ENCODE measurements around the gene YPEL1. TPM values are rescaled to one million over a fixed set of nuclear protein-coding genes. Genes with fewer than 3 reads are reported as not detected.

YPEL1 gene
- total RNA-seq, 2 experiments from 2014 or later, result 18.2 to 18.8 TPM

GRCh38 chr22:21673534-21674321 is 61.9 kb downstream of the YPEL1 start:
- Histone ChIP-seq H3K4me3 (ENCODE audit: low read depth, low read length, poor library complexity, severe bottlenecking) (no peak overlapping the region), H3K36me3 (ENCODE audit: insufficient read depth, low read length) (peaks cover 82% of the 10 kb centered on the region), H3K79me2 (ENCODE audit: insufficient read depth, low read depth, low read length) (peaks cover 22% of the 10 kb centered on the region; the same call in 1 of the 2 replicates), H3K27ac (ENCODE audit: low read depth, low read length, poor library complexity, severe bottlenecking) (no peak overlapping the region), H3K4me1 (ENCODE audit: insufficient read depth, low read length, poor library complexity, severe bottlenecking) (peaks cover 41% of the 10 kb centered on the region), H3K9me3 (ENCODE audit: low read length) (no peaks in the 10 kb centered on the region), H4K20me1 (ENCODE audit: insufficient read depth, low read length) (no peaks in the 10 kb centered on the region), H3K9me2 (ENCODE audit: insufficient read depth, low read length) (no peaks in the 10 kb centered on the region), H3K4me2 (ENCODE audit: low read length) (no peak overlapping the region), H2AFZ (ENCODE audit: low read length) (no peak overlapping the region)
- ChIA-PET CTCF (ENCODE audit: unreplicated experiment) (no interaction called here), POLR2A (no interaction called here)
- intact Hi-C loops (cut with micrococcal nuclease; ENCODE audit: unreplicated experiment), result no loop called here
- BruUV-seq (replicated peaks), result no TSS peak
- no peak for DNase-seq (ENCODE audit: low spot score)
- TF ChIP-seq EZH2phosphoT487 (IDR thresholded peaks at IDR 0.05; ENCODE audit: borderline replicate concordance, low read depth, low read length), result no peak
- TF ChIP-seq CTCF (conservative IDR thresholded peaks at IDR 0.05; ENCODE audit: low read length), result 0 out of 2 replicates have a peak, but pooled peaks have one; percentile 9

- no peak overlapping the region for H3K4me3 ChIP-seq (ENCODE audit: low read depth, low read length, poor library complexity, severe bottlenecking)
- peaks cover 53% of the 10 kb centered on the region for H3K4me1 ChIP-seq (ENCODE audit: insufficient read depth, low read length, poor library complexity, severe bottlenecking)
- peaks cover 35% of the 10 kb centered on the region for H3K79me2 ChIP-seq (ENCODE audit: insufficient read depth, low read depth, low read length)
- peak overlapping the region; percentile 71 for H3K27ac ChIP-seq (ENCODE audit: low read depth, low read length, poor library complexity, severe bottlenecking)
- intact Hi-C loops (cut with micrococcal nuclease; ENCODE audit: unreplicated experiment), result no loop called here
- CTCF ChIA-PET (ENCODE audit: unreplicated experiment), result no interaction called here
- no peaks in the 10 kb centered on the region for H4K20me1 ChIP-seq (ENCODE audit: insufficient read depth, low read length)
- H3K4me2 ChIP-seq (ENCODE audit: low read length), result peak overlapping the region; percentile 68
- POLR2A ChIA-PET, result interaction anchor here (0.7 kb wide), 1 partner anchor 42 kb away, joined by 3 read pairs; no protein-coding TSS in a partner anchor
- H3K9me2 ChIP-seq (ENCODE audit: insufficient read depth, low read length), result no peaks in the 10 kb centered on the region
- DNase-seq (ENCODE audit: low spot score), result peak; percentile 37
- TF ChIP-seq CTCF (conservative IDR thresholded peaks at IDR 0.05; ENCODE audit: low read length) (peak; percentile 39; the same call in 1 of the 2 replicates), EZH2phosphoT487 (IDR thresholded peaks at IDR 0.05; ENCODE audit: borderline replicate concordance, low read depth, low read length) (no peak)
- H2AFZ ChIP-seq (ENCODE audit: low read length), result no peak overlapping the region
- peaks cover 77% of the 10 kb centered on the region for H3K36me3 ChIP-seq (ENCODE audit: insufficient read depth, low read length)
- no TSS peak for BruUV-seq (replicated peaks)
- no peaks in the 10 kb centered on the region for H3K9me3 ChIP-seq (ENCODE audit: low read length)
These were observed 63.4 kb downstream of the YPEL1 start for GRCh38 chr22:21672107-21672629.

GRCh38 chr22:21669026-21669425 is 66.6 kb downstream of the YPEL1 start:
- H2AFZ ChIP-seq (ENCODE audit: low read length), result no peak overlapping the region
- peak overlapping the region; percentile 71 for H3K27ac ChIP-seq (ENCODE audit: low read depth, low read length, poor library complexity, severe bottlenecking)
- TF ChIP-seq EZH2phosphoT487 (IDR thresholded peaks at IDR 0.05; ENCODE audit: borderline replicate concordance, low read depth, low read length) (no peak), CTCF (conservative IDR thresholded peaks at IDR 0.05; ENCODE audit: low read length) (no peak)
- peak overlapping the region; percentile 24 for H3K4me3 ChIP-seq (ENCODE audit: low read depth, low read length, poor library complexity, severe bottlenecking)
- POLR2A ChIA-PET, result interaction anchor here (0.5 to 1.0 kb wide), 2 partner anchors 29 to 104 kb away, joined by 3 to 5 read pairs; no protein-coding TSS in a partner anchor
- peaks cover 46% of the 10 kb centered on the region for H3K79me2 ChIP-seq (ENCODE audit: insufficient read depth, low read depth, low read length)
- CTCF ChIA-PET (ENCODE audit: unreplicated experiment), result no interaction called here
- no peaks in the 10 kb centered on the region for H3K9me2 ChIP-seq (ENCODE audit: insufficient read depth, low read length)
- H3K36me3 ChIP-seq (ENCODE audit: insufficient read depth, low read length), result peaks cover 50% of the 10 kb centered on the region
- intact Hi-C loops (cut with micrococcal nuclease; ENCODE audit: unreplicated experiment), result loop anchor here (5.0 kb wide), 1 partner anchor 38 kb away; no protein-coding TSS in a partner anchor
- peaks cover 65% of the 10 kb centered on the region for H3K4me1 ChIP-seq (ENCODE audit: insufficient read depth, low read length, poor library complexity, severe bottlenecking)
- H3K9me3 ChIP-seq (ENCODE audit: low read length), result no peaks in the 10 kb centered on the region
- no peaks in the 10 kb centered on the region for H4K20me1 ChIP-seq (ENCODE audit: insufficient read depth, low read length)
- H3K4me2 ChIP-seq (ENCODE audit: low read length), result peak overlapping the region; percentile 68
- DNase-seq (ENCODE audit: low spot score), result peak; percentile 80
- no TSS peak for BruUV-seq (replicated peaks)
